Kidney tubule cell (primary cell): ENCODE results near the gene CAMTA1.

Experiments
- DNase-seq: peaks from one replicate; pipeline ENCODE4 v3.0.0-alpha.2; 2018; ENCODE audit warnings: low spot score

The CAMTA1 gene

GRCh38 chr1:7455796-7456721 lies 670.8 kb downstream of the CAMTA1 start:
- no peak for DNase-seq

GRCh38 chr1:7456722-7457082 lies 671.4 kb downstream of the CAMTA1 start:
- DNase-seq, result no peak

GRCh38 chr1:7457811-7458210 lies 672.6 kb downstream of the CAMTA1 start:
- DNase-seq, result no peak

- DNase-seq, result no peak
Measured at GRCh38 chr1:7458946-7459345, 673.7 kb downstream of the CAMTA1 start.

GRCh38 chr1:7459914-7460313 lies 674.7 kb downstream of the CAMTA1 start:
- DNase-seq, result no peak

- DNase-seq, result no peak
Measured at GRCh38 chr1:7460807-7461206, 675.6 kb downstream of the CAMTA1 start.

GRCh38 chr1:7462617-7463016 lies 677.4 kb downstream of the CAMTA1 start:
- DNase-seq, result peak; percentile 59

GRCh38 chr1:7463526-7463925 lies 678.3 kb downstream of the CAMTA1 start:
- no peak for DNase-seq

- no peak for DNase-seq
Measured at GRCh38 chr1:7464736-7465135, 679.5 kb downstream of the CAMTA1 start.

GRCh38 chr1:7467476-7468175 lies 682.4 kb downstream of the CAMTA1 start:
- DNase-seq, result no peak

- DNase-seq, result no peak
Measured at GRCh38 chr1:7468248-7468647, 683.0 kb downstream of the CAMTA1 start.

- peak; percentile 57 for DNase-seq
Measured at GRCh38 chr1:7469255-7469938, 684.1 kb downstream of the CAMTA1 start.

GRCh38 chr1:7470904-7471638 lies 685.8 kb downstream of the CAMTA1 start:
- DNase-seq, result peak; percentile 98

GRCh38 chr1:7471836-7472235 lies 686.6 kb downstream of the CAMTA1 start:
- peak; percentile 70 for DNase-seq

GRCh38 chr1:7473223-7474142 lies 688.2 kb downstream of the CAMTA1 start:
- DNase-seq, result no peak

GRCh38 chr1:7474143-7474490 lies 688.9 kb downstream of the CAMTA1 start:
- no peak for DNase-seq

- DNase-seq, result no peak
Measured at GRCh38 chr1:7474786-7475502, 689.7 kb downstream of the CAMTA1 start.

- no peak for DNase-seq
Measured at GRCh38 chr1:7475691-7476090, 690.4 kb downstream of the CAMTA1 start.

- DNase-seq, result no peak
Measured at GRCh38 chr1:7476402-7476801, 691.1 kb downstream of the CAMTA1 start.

- DNase-seq, result no peak
Measured at GRCh38 chr1:7476861-7477547, 691.8 kb downstream of the CAMTA1 start.
